Measurements from ENCODE around the gene CRAT.

CRAT gene

DNA sequence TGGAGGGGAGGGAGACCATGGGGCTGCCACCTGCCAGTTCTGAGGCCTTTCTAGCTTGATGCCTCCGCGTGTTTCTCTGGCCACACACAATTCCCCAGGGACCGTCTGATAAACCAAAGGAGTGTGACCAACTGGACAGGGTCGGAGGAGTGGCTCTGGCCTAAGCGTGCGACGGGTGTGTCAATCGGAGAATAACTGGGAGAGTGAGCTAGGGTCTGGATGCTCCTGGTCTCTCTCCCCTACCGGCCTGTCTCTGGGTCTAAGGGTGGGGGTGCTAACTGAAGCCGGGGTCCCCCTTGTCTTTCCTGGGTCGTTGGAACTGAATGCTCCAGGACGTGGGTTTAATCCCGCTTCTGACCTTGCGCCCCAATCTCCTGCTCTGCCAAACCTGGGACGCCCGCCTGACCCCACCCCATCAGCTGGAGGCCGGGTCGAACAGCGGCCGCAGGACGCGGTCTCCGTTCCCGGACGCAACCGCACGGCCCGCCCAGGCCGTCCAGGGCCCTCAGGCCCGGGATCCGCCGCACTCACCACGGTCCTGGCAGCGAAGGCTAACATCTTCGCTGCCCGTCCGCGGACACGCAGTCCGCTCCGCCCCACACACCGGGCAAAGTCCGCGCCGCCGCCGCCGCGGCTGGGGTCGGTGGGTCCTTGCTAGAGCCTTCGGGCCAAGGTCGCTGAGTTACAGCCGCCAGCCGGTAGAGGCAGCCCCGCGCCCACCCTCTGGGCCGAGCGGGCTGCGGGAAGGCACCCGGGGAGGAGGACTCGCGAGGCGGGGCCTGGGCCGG, 447 bp downstream of the CRAT start:
- no peak for DNase-seq (ENCODE audit: low read depth in 2 of 2)

DNA sequence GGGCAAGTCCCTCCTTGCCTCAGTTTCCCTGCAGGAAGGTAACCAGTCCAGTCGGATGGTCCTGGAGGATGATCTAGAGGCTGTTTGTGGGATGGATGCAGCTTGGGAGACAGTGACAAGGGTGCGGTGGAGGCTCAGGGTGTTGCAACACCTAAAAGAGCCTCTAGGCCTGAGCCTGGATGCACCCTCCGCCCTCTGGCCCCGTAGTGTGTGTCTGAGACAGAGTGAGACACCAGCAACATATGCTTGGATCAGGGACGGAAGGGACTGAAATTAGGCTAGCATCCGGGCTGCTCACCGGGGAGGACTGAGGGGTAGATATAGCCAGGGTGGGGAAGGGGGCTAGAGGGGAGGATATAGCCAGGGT, 1.1 kb downstream of the CRAT start:
- DNase-seq (ENCODE audit: low read depth in 2 of 2): no peak

DNA sequence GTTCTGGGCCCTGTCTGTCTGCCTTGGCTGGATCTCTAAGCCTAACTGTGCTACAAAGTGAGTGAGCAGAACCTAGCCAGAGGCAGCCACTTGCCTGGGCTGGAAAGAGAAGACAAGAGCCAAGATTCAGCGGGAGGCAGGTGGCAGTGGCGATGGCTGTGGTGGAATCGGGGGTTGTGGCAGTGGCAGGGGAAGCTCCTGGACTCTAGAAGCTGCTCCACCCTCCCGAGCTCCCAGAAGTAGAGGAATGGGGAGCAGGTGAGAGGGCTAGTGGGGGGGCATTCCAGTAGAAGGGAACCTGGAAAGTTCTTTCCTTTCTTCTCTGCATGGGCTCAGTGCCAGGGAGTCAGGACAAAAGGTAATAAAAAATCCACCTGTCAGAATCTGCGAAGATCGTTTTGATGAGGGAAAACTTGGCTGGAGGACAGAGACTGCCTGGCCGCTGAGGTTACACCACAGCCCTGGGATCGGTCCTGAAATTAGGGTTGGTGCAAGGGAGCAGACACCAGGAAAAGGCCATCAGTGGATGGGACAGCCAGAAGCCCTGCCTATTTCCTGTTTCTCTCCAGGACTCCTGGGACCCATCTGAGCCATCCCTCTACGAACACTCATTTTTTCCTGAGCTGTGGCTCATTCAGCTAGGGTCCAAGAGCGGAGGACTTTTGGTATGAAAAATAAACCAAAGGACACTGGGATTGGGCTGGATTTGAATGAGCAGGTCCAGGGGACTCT, 1.6 kb downstream of the CRAT start:
- DNase-seq (ENCODE audit: low read depth in 2 of 2): no peak

DNA sequence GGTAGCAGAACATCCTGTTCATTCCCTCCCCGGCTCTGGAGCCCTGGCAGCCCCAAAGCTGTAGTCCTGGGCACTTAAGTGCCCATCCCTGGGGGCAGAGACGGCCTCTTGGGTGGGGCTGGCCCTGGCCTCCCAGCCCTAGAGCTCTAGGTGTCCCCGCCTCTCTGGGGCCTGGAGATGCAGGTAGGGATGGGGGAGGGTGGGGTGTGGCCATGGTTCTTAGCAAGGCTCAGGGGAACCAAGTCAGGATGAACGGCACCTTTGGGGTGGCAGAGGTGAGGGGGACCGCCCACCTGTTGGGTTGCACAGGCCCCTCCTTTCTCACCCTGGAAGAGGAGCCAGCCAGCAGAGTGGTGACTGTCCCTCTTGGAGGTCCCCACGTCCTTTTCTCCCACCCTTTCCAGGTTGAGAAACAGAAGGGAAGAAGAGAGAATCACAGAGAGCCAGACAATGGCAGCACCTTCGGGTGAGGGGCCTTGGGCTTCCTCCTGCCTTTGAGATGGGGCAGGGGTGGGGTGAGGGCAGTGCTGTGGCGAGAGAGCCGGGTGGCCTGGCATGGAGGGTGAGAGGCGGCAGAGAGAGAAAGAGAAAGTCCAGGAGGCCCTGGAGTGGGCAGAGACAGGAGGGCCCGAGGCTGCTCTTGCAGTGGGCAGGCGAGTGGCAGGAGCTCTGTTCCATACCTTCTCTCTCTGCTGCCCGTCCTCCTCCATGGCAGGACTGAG, 2.3 kb downstream of the CRAT start:
- no peak for DNase-seq (ENCODE audit: low read depth in 2 of 2)

DNA sequence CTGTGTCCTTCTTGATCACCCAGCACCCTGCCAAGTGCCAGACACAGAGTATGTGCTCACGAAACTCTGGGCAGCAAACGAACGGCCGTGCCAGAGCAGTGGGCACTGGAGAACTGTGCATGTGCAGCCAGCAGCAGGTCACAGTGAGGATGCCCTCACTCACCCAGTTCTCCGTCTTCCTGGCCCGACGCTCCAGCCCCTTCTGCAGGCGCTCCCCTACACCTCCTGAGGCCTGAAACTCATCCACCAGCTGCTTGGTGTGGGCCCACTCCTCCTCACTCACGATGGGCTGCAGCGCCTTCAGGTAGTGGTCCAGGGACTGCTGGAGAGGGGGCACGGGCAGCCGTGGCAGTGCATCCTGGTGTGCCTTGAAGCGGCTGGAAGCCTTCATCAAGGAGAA, 2.9 kb downstream of the CRAT start:
- DNase-seq (ENCODE audit: low read depth in 2 of 2): no peak

DNA sequence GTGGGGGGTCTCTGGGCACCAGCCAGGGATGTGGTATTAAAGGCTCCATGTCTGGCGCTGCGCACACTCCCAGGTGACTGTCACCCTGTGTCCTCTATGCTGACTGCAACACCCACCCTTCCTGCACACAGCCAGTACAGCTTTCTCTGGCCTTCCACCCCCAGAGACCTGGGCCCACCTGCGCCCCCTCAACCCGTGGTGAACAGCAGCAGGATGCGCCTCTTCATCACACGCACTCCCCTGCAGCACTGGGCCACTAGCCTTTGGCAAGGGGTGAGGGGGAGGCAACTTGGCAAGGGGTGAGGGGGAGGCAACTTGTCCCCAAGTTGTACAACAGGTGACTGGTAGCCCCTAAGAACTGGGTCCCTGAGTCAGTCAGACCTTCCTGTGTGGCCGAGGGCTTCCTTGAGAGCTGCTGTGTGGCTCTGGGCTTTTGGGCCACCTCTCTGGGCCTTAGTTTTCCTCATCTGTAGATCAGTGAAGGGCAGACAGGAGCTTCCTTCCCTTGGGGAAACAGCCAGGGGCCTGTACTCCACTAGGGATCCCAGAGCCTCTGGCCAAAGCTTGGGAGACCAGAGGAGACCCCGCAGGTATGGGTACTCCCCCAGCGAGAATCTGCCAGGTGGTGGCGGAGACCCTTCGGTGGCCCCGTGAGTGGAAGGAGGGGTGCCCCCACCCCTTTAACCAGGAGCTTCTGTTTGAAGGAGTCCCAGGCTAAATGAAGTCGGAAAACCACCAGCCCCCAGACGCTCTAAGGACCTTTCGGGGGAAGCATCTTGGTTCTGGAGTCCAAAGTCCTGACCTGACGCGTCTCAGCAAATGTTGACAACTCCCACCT, 4.5 kb downstream of the CRAT start:
- DNase-seq (ENCODE audit: low read depth in 2 of 2): no peak

DNA sequence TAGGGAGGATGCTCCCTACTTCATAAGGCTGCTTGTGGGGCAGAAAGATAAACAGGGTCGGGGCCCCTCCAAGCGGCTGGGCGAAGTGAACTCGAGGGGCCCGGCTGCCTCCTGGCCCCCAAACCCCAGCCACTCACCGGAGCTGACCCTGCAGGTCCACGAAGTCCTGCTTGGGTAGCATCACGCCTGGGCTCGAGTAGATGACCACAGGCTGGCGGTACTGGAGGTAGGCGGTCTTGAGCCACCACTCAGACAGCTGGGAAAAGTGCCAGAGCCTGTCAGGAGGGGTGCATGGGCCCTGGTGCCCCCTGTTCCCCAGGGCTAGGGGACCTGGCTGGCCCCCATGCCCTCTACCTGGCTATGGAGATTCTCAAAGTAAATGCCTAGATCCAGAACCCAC, 6.5 kb downstream of the CRAT start:
- no peak for DNase-seq (ENCODE audit: low read depth in 2 of 2)

DNA sequence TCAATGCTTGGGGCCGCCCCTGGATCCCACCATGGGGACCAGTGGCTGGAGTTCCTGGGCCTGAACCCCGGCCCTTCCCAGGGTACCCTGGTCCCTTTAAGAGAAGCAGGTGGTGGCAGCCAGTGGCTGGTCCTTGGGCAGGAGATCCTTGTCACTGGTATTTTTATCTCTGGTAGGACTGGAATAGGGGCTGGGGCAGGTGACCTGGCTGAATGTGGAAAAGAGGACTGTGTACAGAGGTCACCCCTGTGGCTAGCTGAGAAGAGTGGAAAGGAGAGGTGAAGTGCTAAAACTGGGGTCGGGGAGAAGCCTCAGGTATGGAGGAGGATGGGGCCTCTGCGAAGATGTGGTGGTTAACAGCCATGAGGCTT, 7.0 kb downstream of the CRAT start:
- DNase-seq (ENCODE audit: low read depth in 2 of 2): no peak

DNA sequence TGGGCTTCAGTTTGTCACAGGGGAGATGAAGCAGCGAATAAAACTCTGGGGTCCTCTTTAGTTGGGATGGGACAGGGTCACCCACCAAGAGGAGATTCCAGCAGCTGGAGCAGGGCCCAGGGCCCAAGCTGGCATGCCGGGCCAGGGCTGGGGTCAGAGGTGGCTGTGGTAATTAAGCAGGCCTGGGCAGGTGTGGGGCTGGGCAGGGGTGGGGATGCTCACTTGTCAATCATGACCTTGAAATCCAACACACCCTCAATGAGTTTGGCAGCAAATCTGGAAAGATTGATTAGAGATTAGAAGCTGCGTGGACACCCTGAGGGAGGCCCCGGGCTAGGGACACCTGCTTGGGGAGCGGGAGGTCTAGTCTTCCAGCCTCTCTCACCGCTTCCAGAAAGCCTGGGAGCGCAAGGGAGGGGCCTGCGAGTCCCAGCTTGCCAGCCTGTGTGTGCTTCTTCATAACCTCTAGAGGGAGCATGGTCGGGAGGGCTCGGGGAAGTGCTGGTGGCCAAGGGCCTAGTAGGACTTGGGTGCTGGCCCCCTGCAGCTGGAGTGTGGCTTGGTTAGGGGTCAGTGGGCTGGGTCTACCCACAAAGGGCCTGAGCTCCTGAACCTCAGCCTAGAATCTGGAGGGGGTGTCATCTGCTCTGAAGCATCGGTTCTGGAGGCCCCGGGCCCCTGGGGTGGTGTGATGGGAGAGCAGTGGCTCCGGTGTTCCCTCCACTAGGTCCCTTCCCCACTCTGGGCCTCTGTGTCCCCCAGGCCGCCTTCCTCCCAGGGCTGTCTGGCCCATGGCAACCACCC, 7.6 kb downstream of the CRAT start:
- DNase-seq (ENCODE audit: low read depth in 2 of 2): peak in 1 of 2 donors; percentile 14

DNA sequence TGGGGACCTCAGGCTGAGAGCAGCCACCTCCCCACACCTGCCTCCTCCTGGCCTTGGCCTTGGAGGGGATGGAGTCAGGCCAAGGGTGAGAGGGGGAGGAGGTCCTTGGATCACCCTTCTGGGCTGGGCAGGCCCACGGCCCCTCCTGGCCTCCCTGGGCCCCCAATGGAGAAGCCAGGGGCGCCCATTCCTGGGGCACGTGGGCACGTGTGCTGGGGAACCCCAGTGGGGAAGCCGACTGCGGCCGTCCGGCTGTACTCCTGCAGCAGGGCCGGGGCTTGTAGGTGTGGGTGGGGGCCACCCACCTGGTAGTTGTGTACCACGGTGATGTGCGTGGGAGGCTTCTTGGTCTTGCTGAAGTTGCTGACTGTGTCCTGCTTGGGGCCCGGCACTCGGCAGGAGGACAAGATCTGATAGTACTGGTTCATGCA, 8.5 kb downstream of the CRAT start:
- no peak for DNase-seq (ENCODE audit: low read depth in 2 of 2)

DNA sequence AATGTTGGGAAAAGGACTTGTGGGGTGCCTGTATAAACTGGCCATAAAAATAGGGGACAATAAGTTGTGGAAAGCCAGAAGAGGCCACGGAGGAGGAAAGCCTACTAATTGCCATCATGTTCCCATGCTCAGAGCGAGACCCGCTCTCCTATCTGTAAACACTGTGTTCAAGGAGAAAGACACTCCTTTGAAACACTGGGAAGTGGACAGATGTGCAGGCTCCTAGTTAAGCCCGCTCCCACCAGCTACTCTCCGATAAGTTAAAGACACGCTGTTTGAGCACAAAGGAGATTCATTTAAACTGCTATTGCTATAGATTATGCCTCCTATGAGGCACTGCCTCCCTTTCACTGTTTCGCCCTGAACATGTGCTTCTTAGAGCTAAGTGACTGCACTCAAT, 9.3 kb downstream of the CRAT start:
- DNase-seq (ENCODE audit: low read depth in 2 of 2): no peak

DNA sequence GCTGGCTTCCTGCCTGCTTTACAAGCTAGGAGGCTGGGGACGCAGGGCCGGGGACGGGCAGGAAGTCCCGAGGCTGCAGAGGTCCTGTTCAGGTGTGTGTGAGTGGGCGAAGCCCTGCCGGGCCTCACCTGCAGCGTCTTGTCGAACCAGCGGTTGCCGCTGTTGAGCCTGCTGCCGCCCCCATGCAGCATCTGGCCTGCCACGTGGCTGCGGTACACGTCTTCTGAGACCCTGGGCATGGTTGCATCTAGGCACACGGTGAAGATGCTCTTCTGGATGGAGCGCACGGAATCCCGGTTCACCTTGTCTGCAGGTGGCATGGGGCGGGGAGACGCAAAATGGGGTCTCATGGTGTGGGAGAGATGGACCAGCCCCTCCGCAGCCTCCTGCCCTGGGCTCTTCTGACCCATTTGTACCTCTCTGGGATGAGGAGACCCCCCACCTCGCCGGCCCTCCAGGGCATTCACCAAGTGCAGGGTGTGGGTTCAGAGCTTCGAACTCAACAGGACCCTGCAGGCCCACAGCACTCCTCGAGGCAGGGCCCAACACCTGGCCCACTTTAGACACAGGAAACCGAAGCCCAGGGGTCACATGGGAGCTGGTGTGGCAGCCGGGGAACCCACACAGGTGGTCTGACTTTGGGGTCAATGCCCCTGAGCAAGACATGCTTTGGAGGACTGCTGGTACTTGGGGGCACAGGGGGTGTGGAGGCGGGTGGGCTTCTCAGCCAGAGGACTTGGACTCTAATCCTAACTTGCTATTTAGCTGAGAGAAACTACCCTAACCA, 10.0 kb downstream of the CRAT start:
- DNase-seq (ENCODE audit: low read depth in 2 of 2): no peak

DNA sequence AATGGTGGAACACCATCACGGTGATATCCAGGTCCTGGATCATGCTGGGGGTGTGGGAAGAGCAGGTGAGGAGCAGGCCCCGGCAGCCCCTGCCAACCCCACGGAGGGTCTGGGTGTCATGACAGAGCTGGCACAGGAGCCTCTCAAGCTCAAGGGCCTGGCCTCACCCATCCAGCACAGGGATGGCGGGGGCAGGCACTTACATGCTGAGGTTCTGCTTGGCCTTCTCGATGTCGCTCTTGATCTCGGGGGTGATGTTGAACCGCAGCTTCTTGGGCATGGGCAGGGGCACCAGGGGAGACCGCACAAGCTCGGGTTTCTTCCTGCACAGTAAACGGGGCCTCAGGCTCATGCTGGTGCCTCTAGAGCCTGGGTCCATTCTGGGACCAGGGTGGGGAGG, 12.3 kb downstream of the CRAT start:
- DNase-seq (ENCODE audit: low read depth in 2 of 2): no peak

DNA sequence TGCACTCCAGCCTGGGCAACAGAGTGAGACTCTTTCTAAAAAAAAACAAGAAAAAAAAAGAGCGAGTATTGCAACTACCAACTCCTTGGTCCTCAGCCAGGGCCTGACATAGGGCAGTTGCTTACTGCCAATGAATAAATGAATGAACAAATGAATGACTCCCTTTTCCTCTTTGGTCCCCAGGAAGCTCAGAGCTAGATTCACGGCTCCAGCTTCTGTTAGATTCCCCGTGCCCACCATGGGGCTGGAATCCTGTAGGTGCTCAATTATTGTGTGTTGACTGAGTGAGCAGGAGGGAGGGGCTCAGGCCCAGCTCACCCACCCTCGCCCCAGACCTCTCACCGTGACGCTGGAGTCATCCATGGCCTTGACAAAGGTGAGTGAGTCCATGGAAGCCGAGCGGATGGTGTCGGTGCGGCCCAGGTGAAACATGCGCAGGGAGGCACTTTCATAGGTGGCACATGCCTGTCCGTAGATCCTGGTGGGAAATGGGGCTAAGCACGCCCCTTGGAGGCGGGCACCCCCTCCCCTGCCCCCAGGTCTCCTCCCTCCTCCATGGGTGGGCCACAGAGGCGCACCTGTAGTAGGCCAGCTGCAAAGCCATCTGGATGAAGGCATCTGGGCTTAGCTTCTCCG, 12.8 kb downstream of the CRAT start:
- no peak for DNase-seq (ENCODE audit: low read depth in 2 of 2)

DNA sequence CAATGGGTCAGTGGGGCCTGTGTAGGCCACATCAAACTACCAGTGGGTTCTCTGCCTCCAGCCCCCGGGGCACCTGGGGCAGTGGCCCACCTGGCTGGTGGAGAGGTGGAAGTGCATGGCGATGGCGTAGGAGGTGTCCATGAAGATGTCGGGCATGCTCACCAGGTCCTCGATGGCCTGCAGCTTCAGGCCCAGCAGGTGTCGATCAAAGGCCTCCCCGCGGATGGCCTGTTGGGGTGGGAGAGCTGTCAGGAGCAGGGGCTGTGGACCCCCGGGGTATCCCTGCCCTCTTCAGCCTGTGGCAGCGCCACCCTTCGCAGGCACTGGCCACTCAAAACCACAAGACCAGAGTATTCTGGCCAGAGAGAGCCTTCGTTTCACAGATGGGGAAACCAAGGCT, 14.7 kb downstream of the CRAT start:
- no peak for DNase-seq (ENCODE audit: low read depth in 2 of 2)

DNA sequence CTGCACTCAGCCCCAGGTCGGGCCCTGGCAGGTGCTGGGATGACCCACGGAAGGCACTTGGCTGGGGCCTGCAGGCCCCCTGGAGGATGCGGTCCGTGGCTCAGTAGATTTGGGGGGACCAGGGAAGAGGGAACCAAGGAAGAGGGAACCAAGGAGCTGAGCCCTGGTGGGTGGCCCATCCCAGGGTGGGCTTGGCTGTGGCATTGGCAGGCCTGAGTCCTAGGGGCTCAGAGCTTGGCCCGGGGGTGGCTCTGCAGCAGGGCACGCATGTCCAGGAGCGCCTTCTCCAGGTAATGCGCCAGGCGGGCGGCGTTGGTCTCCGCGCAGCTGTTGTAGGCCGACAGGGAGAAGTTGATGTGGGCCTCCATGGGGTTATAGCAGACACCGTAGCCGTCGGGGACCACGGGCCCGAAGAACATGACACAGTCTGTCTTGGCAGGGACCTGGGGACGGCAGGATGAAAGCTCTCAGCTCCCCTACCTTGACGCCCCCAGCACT, 15.4 kb downstream of the CRAT start:
- DNase-seq (ENCODE audit: low read depth in 2 of 2): no peak

DNA sequence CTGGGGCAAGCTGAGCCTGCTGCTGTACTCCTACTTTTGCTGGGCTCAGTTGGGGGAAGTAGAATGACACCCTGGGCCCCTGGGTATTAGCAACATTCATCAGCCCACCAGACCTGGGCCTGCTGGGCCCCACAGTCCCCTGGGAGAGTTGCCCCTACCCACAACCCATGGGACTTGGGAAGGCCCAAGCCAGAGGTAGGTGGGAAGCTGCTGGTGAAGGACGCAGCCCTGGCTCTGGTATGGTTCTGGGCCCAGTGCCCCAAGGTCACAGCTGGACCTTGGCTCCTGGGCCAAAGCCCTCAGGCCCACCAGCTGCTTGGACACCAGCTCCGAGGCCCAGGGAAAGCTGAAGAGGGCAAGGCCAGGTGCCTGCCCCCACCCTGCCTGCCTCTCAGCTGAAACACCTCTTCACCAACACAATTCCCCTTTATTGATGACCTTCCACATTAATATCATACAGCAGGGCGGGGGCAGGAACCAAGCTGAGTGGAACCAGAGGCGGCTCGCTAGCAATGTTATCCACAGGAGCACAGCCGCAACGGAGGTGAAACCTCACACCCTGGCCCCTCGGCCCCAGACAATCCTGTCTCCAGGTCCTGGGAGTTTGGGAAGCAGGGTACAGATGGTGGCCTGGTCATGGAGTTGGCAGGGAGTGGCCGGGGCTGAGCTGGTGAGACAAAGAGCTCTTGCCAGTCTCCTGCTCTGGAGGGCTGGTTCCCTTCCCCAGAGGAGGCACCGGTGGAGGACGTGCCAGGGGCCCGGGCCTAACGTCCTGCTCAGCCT, 16.0 kb downstream of the CRAT start:
- no peak for DNase-seq (ENCODE audit: low read depth in 2 of 2)

DNA sequence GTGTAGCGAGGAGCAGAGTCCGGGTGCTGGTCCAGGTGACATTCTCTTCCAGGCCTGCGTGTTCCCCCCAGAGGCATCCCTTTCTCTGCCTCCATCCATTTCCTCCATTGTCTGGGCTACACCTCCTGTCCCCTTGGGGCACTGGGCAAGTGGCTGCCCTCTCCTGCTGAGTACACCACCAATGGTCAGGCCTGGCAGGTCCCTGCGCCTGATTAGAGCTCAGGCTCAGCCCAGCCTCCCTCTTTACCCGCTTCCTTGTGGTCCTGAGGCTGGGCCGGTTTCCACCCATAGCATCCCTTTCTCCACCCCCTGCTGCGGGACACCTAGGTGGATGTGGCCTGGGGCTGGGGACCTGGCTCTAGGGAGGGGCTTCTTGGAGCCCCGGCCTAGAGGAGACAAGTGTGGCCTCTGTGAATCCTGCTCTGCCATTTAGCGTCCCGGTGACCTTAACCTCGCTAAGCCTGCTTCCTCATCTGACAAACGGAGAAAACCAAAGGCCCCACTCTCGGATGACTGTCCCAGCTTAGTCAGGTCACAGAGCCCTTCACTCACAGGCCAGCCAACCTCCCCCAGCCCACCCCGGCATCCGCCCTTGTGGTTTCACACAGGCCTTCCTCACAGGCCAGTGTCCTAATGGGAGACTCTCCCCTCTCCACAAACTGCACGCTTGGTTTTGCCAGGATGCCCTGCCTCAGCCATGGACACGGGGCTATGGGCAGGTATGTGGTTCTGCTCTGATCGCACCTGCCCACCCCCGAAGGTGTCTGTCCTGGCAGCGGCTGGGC, 16.8 kb downstream of the CRAT start:
- DNase-seq (ENCODE audit: low read depth in 2 of 2): no peak

All from activated CD4-positive, alpha-beta T cell treated with anti-CD3 and anti-CD28 coated beads for 24 hours (primary cell).